GM12801 (cell line): Measurements from ENCODE around the gene STAP1.

Experiments used
- CTCF ChIP-seq: IDR thresholded peaks from one replicate; pipeline ENCODE4 v1.5.1; 2011; ENCODE audit warnings: control low read depth; ENCODE audit not compliant: insufficient read length; ENCODE audit errors: extremely low read depth

STAP1 gene

GRCh38 chr4:67634741-67635140 is 76.2 kb downstream of the STAP1 start:
- no peak for TF ChIP-seq CTCF

GRCh38 chr4:67635331-67635730 is 76.8 kb downstream of the STAP1 start:
- TF ChIP-seq CTCF: no peak

- TF ChIP-seq CTCF: no peak
These were observed 79.6 kb downstream of the STAP1 start for GRCh38 chr4:67638136-67638535.

GRCh38 chr4:67651536-67651935 is 93.0 kb downstream of the STAP1 start:
- TF ChIP-seq CTCF: no peak
